NCI-H1436 (cell line): ENCODE results near the gene ZNF618.

Experiments used
- DNase-seq: peaks from one replicate; lab custom pipeline; 2025; lab: John Stamatoyannopoulos, UW

ZNF618 gene

GRCh38 chr9:114098021-114098935 is 222.2 kb downstream of the ZNF618 start:
- no peak for DNase-seq

GRCh38 chr9:114098936-114099668 is 223.0 kb downstream of the ZNF618 start, which contains the start of gene KIF12:
KIF12 (minus strand) TSS chr9:114099292; CDS start chr9:114099276, 16 bp downstream.
- no peak for DNase-seq

GRCh38 chr9:114099669-114100270 is 223.7 kb downstream of the ZNF618 start:
- DNase-seq, result no peak

GRCh38 chr9:114100536-114100935 is 224.4 kb downstream of the ZNF618 start:
- no peak for DNase-seq

- DNase-seq, result no peak
These were observed 226.4 kb downstream of the ZNF618 start for GRCh38 chr9:114102484-114102883.

- no peak for DNase-seq
These were observed 229.1 kb downstream of the ZNF618 start for GRCh38 chr9:114105236-114105635.
